ENCODE measurements around the gene GRID2. TPM values are rescaled to one million over a fixed set of nuclear protein-coding genes. Genes with fewer than 3 reads are reported as not detected.

The GRID2 gene
- total RNA-seq, 4 donors from 2014 or later, result 0.33 TPM; not detected in 3

DNA sequence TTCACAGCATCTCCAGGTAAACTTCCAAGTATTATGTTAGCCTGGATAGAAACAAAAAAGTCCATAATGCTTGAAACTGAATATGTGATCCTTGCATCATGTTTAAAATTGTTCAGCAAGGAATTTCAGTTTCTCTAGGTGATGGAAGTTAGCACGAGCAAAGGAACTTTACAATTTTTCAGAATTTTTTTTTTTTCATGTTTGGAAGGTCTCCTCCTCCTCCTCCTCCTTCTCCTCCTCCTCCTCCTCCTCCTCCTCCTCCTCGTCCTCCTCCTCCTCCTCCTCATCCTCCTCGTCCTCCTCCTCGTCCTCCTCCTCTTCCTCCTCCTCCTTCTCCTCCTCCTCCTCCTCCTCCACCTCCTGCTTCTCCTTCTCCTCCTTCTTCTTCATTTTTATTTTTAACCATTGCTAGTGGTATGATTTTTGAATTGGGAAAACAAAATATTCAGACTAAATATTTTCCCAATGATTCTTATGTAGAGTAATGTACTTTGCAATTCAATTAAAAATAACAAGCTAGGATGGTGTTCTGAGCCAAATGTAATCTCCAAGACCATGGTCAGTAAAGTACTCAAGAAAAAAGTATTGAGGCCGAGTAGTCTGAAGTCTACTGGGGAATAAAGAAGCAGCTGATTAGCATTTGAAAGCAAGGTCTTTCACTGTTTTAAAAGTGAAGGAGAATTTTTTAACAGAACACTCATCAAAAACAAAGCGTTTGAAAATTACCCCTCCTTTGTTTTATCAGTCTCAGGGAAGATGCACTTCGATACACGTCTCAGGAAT, 1103.9 kb downstream of the GRID2 start:
- no peaks in the 10 kb centered on the region for H3K4me1 ChIP-seq
- H3K27ac ChIP-seq, result no peak overlapping the region
- WGBS, 2 donors, result 49 to 59% methylated on average over 8 of the region's 8 CpGs
- H3K27me3 ChIP-seq, result no peaks in the 10 kb centered on the region
- H3K4me3 ChIP-seq (replicated peaks in 1 of 3), result no peak overlapping the region
- TF ChIP-seq, protein P1, sequence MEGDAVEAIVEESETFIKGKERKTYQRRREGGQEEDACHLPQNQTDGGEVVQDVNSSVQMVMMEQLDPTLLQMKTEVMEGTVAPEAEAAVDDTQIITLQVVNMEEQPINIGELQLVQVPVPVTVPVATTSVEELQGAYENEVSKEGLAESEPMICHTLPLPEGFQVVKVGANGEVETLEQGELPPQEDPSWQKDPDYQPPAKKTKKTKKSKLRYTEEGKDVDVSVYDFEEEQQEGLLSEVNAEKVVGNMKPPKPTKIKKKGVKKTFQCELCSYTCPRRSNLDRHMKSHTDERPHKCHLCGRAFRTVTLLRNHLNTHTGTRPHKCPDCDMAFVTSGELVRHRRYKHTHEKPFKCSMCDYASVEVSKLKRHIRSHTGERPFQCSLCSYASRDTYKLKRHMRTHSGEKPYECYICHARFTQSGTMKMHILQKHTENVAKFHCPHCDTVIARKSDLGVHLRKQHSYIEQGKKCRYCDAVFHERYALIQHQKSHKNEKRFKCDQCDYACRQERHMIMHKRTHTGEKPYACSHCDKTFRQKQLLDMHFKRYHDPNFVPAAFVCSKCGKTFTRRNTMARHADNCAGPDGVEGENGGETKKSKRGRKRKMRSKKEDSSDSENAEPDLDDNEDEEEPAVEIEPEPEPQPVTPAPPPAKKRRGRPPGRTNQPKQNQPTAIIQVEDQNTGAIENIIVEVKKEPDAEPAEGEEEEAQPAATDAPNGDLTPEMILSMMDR (IDR thresholded peaks at IDR 0.05), result no peak
- TF ChIP-seq POLR2A (IDR thresholded peaks at IDR 0.05), result no peak
- intact Hi-C loops (cut with DNase I), result no loop called here
- H3K36me3 ChIP-seq, result no peaks in the 10 kb centered on the region
- H3K9me3 ChIP-seq, result no peaks in the 10 kb centered on the region
- DNase-seq, result no peak

DNA sequence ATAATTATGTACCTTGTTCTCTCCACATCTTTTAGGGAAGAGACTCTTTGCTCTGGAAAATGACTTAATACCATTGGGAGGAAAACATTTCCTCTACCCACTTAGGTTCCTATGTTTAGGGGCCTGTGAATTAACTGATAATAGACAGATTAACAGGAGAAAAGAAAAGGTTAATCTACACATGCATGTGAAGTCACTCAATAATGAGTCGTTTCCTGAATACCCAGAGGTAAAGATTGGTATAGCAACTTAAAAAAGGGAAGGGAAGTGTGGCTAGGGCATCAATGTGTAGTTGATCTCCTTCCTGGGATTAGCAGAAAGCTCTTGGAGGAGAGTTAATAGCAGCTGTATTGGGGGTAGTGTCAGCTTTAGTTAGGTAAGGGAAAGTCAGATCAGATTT, 1105.3 kb downstream of the GRID2 start:
- Histone ChIP-seq H3K36me3 (no peaks in the 10 kb centered on the region), H3K4me3 (replicated peaks in 1 of 3) (no peak overlapping the region), H3K27ac (no peak overlapping the region), H3K4me1 (no peaks in the 10 kb centered on the region), H3K9me3 (no peaks in the 10 kb centered on the region), H3K27me3 (no peaks in the 10 kb centered on the region)
- TF ChIP-seq POLR2A (IDR thresholded peaks at IDR 0.05), result no peak
- TF ChIP-seq, protein P1 (IDR thresholded peaks at IDR 0.05), result no peak
- intact Hi-C loops (cut with DNase I), result no loop called here
- DNase-seq, result no peak
- 13 to 14% methylated on average over 1 of the region's 1 CpG for WGBS, 2 donors

DNA sequence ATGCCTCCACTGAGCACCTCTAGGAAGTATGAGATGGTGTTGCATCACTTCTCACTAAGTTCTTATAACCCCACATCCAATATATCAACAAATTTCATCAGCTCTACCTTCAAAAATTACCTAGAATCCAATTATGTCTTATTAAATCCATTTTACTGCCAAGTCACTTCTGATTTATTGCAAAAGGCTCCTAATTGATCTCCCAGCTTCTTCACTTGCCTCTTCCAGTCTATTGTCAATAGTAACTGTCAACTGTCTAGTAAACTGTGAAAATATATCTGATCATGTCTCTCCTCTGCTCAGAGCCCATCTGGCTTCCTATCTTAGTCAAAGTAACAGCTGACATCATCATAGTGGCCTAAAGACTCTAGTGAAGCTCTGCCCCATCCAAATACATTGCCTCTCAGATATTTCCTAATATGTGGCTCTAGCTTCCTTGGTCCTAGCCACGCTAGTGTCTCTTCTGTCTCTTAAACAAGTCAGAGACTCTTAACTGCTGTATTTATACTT, 1110.3 kb downstream of the GRID2 start:
- Histone ChIP-seq H3K4me3 (replicated peaks in 1 of 3) (no peak overlapping the region), H3K27ac (no peak overlapping the region), H3K4me1 (no peaks in the 10 kb centered on the region), H3K27me3 (no peaks in the 10 kb centered on the region), H3K9me3 (no peaks in the 10 kb centered on the region), H3K36me3 (no peaks in the 10 kb centered on the region)
- no peak for DNase-seq
- intact Hi-C loops (cut with DNase I), result no loop called here
- WGBS, 2 donors, result 85 to 93% methylated on average over 1 of the region's 1 CpG
- TF ChIP-seq, protein P1 (IDR thresholded peaks at IDR 0.05), result no peak
- TF ChIP-seq POLR2A (IDR thresholded peaks at IDR 0.05), result no peak

DNA sequence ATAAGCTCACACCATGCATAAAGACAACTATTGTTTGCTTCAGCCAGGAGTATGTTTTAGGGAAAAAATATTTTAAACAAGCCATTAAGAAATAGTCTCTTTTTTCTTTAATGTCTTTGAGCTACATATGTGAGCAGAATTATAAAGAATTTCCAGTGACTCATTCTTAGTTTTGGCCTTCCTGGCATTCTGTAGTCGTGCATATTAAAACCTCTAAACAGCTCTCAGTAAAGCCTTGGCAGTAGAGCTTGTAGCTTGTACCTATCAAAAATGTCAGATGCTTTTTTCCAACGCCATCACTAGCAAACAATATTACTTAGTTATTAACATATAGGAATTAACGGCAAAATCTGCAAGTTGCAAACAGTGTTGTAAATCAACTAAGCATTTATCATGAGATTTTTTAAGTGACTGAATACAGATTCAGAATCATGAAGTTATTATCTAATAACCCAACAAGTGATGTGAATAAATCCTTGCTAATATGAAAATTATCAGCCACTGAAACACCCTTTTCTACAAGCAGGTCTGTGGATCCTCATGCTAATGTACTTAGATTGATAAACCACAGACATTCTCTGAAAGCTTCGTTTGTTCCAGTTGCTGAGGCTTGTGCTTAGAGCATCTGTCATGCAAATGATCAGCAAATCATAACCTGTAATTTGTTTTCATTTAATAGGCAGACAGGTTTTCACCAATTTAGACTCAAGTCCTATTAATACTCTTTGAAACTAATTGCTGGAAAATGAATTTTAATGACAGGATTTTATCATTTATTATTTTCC, 1112.8 kb downstream of the GRID2 start:
- Histone ChIP-seq H3K27me3 (no peaks in the 10 kb centered on the region), H3K4me1 (no peaks in the 10 kb centered on the region), H3K36me3 (no peaks in the 10 kb centered on the region), H3K27ac (no peak overlapping the region), H3K4me3 (replicated peaks in 1 of 3) (no peak overlapping the region), H3K9me3 (no peaks in the 10 kb centered on the region)
- no peak for DNase-seq
- WGBS, 2 donors, result 72 to 75% methylated on average over 4 of the region's 4 CpGs
- intact Hi-C loops (cut with DNase I), result no loop called here
- TF ChIP-seq, protein P1 (IDR thresholded peaks at IDR 0.05), result no peak
- no peak for TF ChIP-seq POLR2A (IDR thresholded peaks at IDR 0.05)

DNA sequence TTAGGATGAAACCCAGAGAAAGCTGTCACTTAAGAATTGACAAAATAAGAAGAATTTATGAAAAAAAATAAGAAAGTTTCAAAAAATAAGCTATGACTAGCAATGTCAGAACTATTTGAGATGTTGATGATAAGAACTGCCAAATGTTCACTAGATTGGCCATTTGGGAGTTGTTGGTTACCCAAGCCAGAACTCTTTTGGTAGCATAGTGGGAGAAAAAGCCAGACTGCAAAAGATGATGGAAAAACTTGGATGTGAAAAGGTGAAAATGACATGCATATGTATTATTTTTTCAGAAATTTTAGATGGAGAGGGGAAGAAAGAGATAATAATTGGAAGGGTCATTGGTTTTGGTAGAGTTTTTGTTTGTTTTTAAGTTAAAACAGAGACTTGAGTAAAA, 1127.6 kb downstream of the GRID2 start:
- Histone ChIP-seq H3K4me3 (replicated peaks in 1 of 3) (no peak overlapping the region), H3K9me3 (no peaks in the 10 kb centered on the region), H3K27me3 (no peaks in the 10 kb centered on the region), H3K36me3 (no peaks in the 10 kb centered on the region), H3K27ac (no peak overlapping the region), H3K4me1 (no peaks in the 10 kb centered on the region)
- TF ChIP-seq, protein P1 (IDR thresholded peaks at IDR 0.05), result no peak
- no peak for TF ChIP-seq POLR2A (IDR thresholded peaks at IDR 0.05)
- intact Hi-C loops (cut with DNase I), result no loop called here
- DNase-seq, result no peak

All from thyroid gland (tissue), 4 donors.